ENCODE results near the gene BFSP2.
A peak's percentile ranks its signal among the peaks of the same experiment; 100 is the strongest.

GRCh38 chr3:133445108-133445507 is 45.3 kb downstream of the BFSP2 start:
- TF ChIP-seq CTCF (IDR thresholded peaks at IDR 0.05 in 8 of 11, conservative IDR thresholded peaks at IDR 0.05 in 3 of 11) (no peak), POLR2A (IDR thresholded peaks at IDR 0.05) (no peak), POLR2AphosphoS5 (IDR thresholded peaks at IDR 0.05) (peak in 1 of 3 donors; percentile 47)
